Erythroblast (primary cell): ENCODE data around the gene ZMIZ1.

Experiments used
- GATA1 ChIP-seq: IDR thresholded peaks from 2 replicates; pipeline ENCODE4 v1.6.1; 2011; ENCODE audit warnings: low read depth, mild to moderate bottlenecking, control low read depth, low read length, moderate library complexity
- POLR2A ChIP-seq: IDR thresholded peaks from 2 replicates; pipeline ENCODE4 v1.6.1; 2011; ENCODE audit warnings: mild to moderate bottlenecking, low read length

- TF ChIP-seq POLR2A (no peak), GATA1 (no peak)
Measured at GRCh38 chr10:79310200-79310865, 241.6 kb downstream of the ZMIZ1 start.
